K562 treated with DMSO at 1 percent for 48 hours (cell line): ENCODE measurements around the gene ZNF791. TPM values are rescaled to one million over a fixed set of nuclear protein-coding genes. Genes with fewer than 3 reads are reported as not detected.

Source experiments
- total RNA-seq: library from RNA; unstranded; fragments of 300-600 nt; gene quantifications from 2 replicates; pipeline ENCODE4 v1.2.3, GENCODE V29; 2022; ENCODE audit warnings: low replicate concordance; ENCODE audit errors: extremely low read depth

The ZNF791 gene
- not detected in 2 replicates for total RNA-seq

DNA sequence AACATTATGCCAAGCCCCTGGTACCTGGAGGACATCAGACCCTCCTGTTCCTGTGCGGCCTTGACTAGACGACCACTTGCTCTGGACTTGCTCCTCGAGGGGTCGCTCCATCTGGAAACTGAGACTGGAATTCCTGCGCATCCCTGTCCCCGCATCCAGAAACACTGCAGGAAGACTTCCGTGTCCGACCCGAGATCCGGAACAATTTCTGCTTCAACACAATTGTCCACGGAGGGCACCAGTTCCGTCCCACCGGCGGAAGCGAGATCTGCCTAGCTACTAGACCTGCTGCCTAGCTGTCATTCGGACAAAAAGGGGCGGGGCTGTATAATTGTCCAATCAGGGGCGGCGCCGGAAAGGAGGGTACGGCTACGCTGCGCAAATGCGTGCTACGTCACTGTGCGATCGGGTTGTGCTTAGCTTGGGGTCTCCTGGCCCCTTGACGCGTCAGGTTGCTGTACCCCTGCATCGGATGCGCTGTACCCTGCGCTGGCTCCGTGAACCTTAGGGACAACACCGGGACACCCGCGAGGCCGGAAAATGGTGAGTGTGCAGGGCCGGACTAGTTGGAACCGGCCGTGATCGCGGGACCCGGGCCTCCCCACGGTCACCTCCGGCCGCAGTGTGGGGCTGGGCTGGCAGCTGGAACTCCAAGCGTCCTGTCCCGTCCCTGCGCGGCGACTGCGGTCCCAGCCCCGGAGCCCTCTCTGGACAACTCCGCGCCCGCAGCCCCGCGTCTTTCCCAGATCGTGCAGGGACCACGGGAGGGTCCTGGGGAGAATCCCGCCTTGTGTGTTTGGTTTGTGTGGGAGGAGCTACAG is at the start of gene ZNF791, which contains the start of gene ZNF490:
ZNF791 (plus strand) TSS at position 381 of the 821 bp plus-strand sequence; CDS start at position 541, 160 bp downstream.
ZNF490 (minus strand) TSS at position 274 of the 821 bp plus-strand sequence; CDS start at position 141, 133 bp downstream.

DNA sequence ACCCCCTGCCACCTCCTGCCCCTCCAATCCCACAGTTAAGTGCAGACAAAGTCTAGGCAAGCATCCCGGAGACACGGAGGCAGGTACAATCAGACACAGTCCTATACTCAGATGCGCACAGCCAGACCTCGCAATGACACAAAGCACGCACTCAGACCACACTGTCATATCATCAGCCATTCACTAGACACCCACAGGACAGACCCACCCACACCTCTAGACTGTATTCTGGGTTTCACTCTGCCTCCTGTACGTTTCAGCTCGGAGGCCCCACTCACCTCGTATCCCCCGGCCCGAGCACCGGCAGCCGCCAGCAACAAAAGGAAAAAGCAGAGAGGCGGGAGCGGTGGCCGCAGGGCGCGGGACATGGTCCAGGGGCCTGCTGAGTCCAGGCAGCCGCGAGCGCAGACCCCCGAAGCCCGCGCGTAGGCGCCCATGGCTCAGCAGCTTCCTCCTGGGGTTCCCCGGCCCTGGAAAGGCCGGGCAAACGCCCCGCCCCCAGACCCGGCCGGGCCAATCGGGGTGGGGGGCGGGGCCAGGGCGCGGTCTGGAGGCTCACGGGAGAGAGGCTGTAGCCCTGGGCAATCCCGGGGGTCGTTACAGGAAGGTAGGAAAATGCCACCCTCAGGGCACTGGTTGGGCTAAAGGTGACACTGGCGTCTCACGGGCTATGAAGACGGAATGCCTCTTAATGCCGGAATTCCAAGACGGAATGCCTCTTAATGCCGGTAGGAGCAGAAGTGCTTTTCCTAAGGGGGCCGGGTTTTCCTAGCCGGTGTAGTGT is 55.7 kb downstream of the ZNF791 start, which contains the start of the genes MAN2B1 and WDR83:
MAN2B1 (minus strand) TSS at position 478 of the 784 bp plus-strand sequence; CDS start at position 437, 41 bp downstream.
WDR83 (plus strand) TSS at position 543 of the 784 bp plus-strand sequence. CDS start 2,984 bp downstream, outside the sequence.

DNA sequence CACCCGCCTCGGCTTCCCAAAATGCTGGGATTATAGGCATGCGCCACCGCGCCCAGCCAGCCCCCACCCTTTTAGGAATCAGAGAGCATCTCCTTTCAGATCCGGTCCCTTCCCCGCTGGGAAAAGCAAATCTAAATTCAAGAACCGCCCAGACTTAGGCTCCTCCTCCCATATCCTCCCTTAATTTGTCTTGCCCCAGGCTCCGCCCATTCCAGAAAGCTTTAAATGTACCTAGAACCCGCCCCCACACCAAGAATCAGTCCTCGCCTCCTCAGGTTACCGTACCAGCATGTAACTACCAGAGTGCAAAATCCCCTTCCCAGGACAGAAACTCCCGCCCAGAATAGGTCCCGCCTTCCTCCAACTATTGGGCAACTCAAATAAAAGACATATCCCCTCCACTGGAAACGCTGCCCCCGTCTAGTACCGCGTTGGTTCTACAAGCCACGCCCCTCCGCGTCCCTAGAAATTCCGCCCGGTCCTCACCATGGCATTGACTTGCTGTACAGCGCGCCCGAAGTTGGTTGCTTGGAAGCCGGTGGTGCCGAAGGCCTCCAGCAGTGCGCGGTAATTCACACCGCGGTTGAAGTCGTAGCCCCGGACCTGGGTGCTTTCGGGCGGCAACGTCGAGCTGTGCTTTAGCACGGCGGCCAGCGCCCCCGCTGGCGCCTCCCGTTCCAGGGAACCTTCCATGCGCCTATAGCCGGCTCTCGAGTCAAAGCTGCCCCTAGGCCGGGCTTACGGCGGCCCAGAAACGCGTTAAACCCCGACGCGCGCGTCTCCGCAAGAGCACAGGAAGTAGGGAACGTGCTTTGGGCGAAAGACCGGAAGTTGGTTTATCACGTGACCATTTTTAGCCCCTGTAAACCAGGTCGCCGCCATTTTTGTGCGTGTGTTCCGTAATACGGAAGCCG is 70.6 kb downstream of the ZNF791 start, which contains the start of gene DHPS:
DHPS (minus strand) TSS at position 807 of the 914 bp plus-strand sequence; CDS start at position 693, 114 bp downstream.

Other genes with a start within 250 kb of the ZNF791 start
- not detected in 2 replicates for gene ZNF442, start 245.2 kb upstream of the ZNF791 start, total RNA-seq
- gene ZNF799, start 209.6 kb upstream of the ZNF791 start, total RNA-seq: not detected in 2 replicates
- gene ZNF443, start 169.9 kb upstream of the ZNF791 start, total RNA-seq: not detected in 2 replicates
- gene ZNF709, start 126.1 kb upstream of the ZNF791 start, total RNA-seq: not detected in 2 replicates
- gene ZNF564, start 59.4 kb upstream of the ZNF791 start, total RNA-seq: not detected in 2 replicates
- gene ZNF490, start 107 bp upstream of the ZNF791 start, total RNA-seq: not detected in 2 replicates
- not detected in 2 replicates for gene MAN2B1, start 55.8 kb downstream of the ZNF791 start, total RNA-seq
- not detected in 2 replicates for gene WDR83, start 55.9 kb downstream of the ZNF791 start, total RNA-seq
- not detected in 2 replicates for gene DHPS, start 71.0 kb downstream of the ZNF791 start, total RNA-seq
- gene GNG14, start 77.1 kb downstream of the ZNF791 start, total RNA-seq: not detected in 2 replicates
- gene FBXW9, start 85.7 kb downstream of the ZNF791 start, total RNA-seq: not detected in 2 replicates
- gene TNPO2, start 113.0 kb downstream of the ZNF791 start, total RNA-seq: 258 TPM in 1 of 2 replicates, not detected in the other
- gene TRIR, start 123.8 kb downstream of the ZNF791 start, total RNA-seq: not detected in 2 replicates
- gene GET3, start 126.6 kb downstream of the ZNF791 start, total RNA-seq: not detected in 2 replicates
- gene BEST2, start 140.9 kb downstream of the ZNF791 start, total RNA-seq: not detected in 2 replicates
- gene HOOK2, start 164.6 kb downstream of the ZNF791 start, total RNA-seq: not detected in 2 replicates
- gene JUNB, start 180.6 kb downstream of the ZNF791 start, total RNA-seq: not detected in 2 replicates
- 1,339 TPM in 1 of 2 replicates, not detected in the other for gene PRDX2, start 190.9 kb downstream of the ZNF791 start, total RNA-seq
- gene THSD8, start 191.1 kb downstream of the ZNF791 start, total RNA-seq: not detected in 2 replicates
- gene RNASEH2A, start 195.7 kb downstream of the ZNF791 start, total RNA-seq: not detected in 2 replicates
- not detected in 2 replicates for gene RTBDN, start 223.7 kb downstream of the ZNF791 start, total RNA-seq
- gene MAST1, start 227.6 kb downstream of the ZNF791 start, total RNA-seq: not detected in 2 replicates